SK-N-SH (cell line): ENCODE measurements around the gene AFMID. TPM values are rescaled to one million over a fixed set of nuclear protein-coding genes. Genes with fewer than 3 reads are reported as not detected.

Experiments used
- CTCF ChIA-PET: fragments of 300-600, 350-600 bp; formaldehyde crosslinking; extraction: SDS; loops from one replicate; lab custom pipeline; 2021; lab: Yijun Ruan, JAX
- POLR2A ChIA-PET: fragments of 350-600 bp; sonication (Branson Sonifier 250); formaldehyde crosslinking; extraction: SDS; loops from one replicate; lab custom pipeline; 2020; ENCODE audit warnings: antibody characterized with exemption, inconsistent platforms; lab: Yijun Ruan, JAX
- DNase-seq: peaks from one replicate; pipeline ENCODE4 v3.0.0; 2012
- H2AFZ ChIP-seq: fragments of 200-600 bp; sonication (generic); 2 replicates; pipeline ENCODE4 v1.8.1; 2016; ENCODE audit warnings: antibody characterized with exemption, mild to moderate bottlenecking, low read depth
- H3F3A ChIP-seq: fragments of 200-600 bp; sonication (generic); replicated peaks from 2 replicates; pipeline ENCODE3; 2016; ENCODE audit warnings: antibody characterized with exemption, mild to moderate bottlenecking; ENCODE audit not compliant: insufficient read depth
- H3K27ac ChIP-seq, 2 experiments: fragments of 200-500 bp in 1 of 2; fragments of 200-600 bp in 1 of 2; sonication (Bioruptor generic) in 1 of 2; sonication (generic), shearing (Covaris generic) in 1 of 2; 2 replicates each; pipeline versions ENCODE4 v1.5.1 to v1.6.1; 2014 to 2016; ENCODE audit warnings: low read depth in 2 of 2, inconsistent platforms in 1 of 2, low read length in 1 of 2, mild to moderate bottlenecking in 1 of 2, mixed read lengths in 1 of 2
- H3K27me3 ChIP-seq: fragments of 200-600 bp; sonication (generic), shearing (Covaris generic); 2 replicates; pipeline ENCODE4 v1.6.1; 2016; ENCODE audit warnings: mixed run types; ENCODE audit not compliant: insufficient read depth
- H3K36me3 ChIP-seq, 2 experiments: fragments of 200-500 bp in 1 of 2; fragments of 200-600 bp in 1 of 2; sonication (Bioruptor generic) in 1 of 2; sonication (generic) in 1 of 2; replicated peaks in 1 of 2; 2 replicates each; pipeline versions ENCODE3 to v1.5.1; 2014 to 2016; ENCODE audit warnings: low read length in 1 of 2, mild to moderate bottlenecking in 1 of 2; ENCODE audit not compliant: insufficient read depth in 2 of 2, control insufficient read depth in 1 of 2
- H3K4me1 ChIP-seq, 2 experiments: fragments of 200-500 bp in 1 of 2; fragments of 200-600 bp in 1 of 2; sonication (Bioruptor generic) in 1 of 2; sonication (generic), shearing (Covaris generic) in 1 of 2; 2 replicates each; pipeline versions ENCODE4 v1.5.1 to v1.6.1; 2014 to 2016; ENCODE audit warnings: low read depth in 1 of 2, low read length in 1 of 2, mixed run types in 1 of 2; ENCODE audit not compliant: insufficient read depth in 2 of 2, control insufficient read depth in 1 of 2
- H3K4me2 ChIP-seq: fragments of 200-600 bp; sonication (generic), shearing (Covaris generic); 2 replicates; pipeline ENCODE4 v1.6.1; 2017; ENCODE audit warnings: mixed run types
- H3K4me3 ChIP-seq, 2 experiments: fragments of 200-500 bp in 1 of 2; fragments of 200-600 bp in 1 of 2; sonication (Bioruptor generic) in 1 of 2; sonication (generic), shearing (Covaris generic) in 1 of 2; 2 replicates each; pipeline versions ENCODE4 v1.5.1 to v1.8.1; 2014 to 2016; ENCODE audit warnings: low read depth in 2 of 2, inconsistent platforms in 1 of 2, low read length in 1 of 2, mild to moderate bottlenecking in 1 of 2, mixed read lengths in 1 of 2, moderate library complexity in 1 of 2
- H3K79me2 ChIP-seq: fragments of 200-600 bp; sonication (generic); 2 replicates; pipeline ENCODE4 v1.8.1; 2017; ENCODE audit warnings: mild to moderate bottlenecking; ENCODE audit not compliant: insufficient read depth
- H3K9ac ChIP-seq: fragments of 200-600 bp; sonication (generic); 2 replicates; pipeline ENCODE4 v1.6.1; 2017; ENCODE audit warnings: mixed run types
- H3K9me2 ChIP-seq: fragments of 200-600 bp; sonication (generic); 2 replicates; pipeline ENCODE4 v1.6.1; 2017; ENCODE audit warnings: mixed run types
- H3K9me3 ChIP-seq: fragments of 200-600 bp; sonication (generic); 2 replicates; pipeline ENCODE4 v1.6.1; 2017; ENCODE audit warnings: mixed run types, mild to moderate bottlenecking, moderate library complexity
- H4K20me1 ChIP-seq: fragments of 200-600 bp; sonication (generic); 2 replicates; pipeline ENCODE4 v1.6.1; 2017; ENCODE audit warnings: mild to moderate bottlenecking, mixed run types; ENCODE audit not compliant: insufficient read depth
- CTCF ChIP-seq: fragments of 200-600 bp; sonication (generic); IDR thresholded peaks from 2 replicates; pipeline ENCODE4 v1.6.1; 2017; ENCODE audit warnings: antibody characterized with exemption, mild to moderate bottlenecking, moderate library complexity
- EZH2phosphoT487 ChIP-seq: fragments of 200-600 bp; sonication (generic); IDR thresholded peaks from 2 replicates; pipeline ENCODE4 v1.6.1; 2017; ENCODE audit warnings: low read depth, mixed run types, mild to moderate bottlenecking, antibody characterized with exemption, moderate library complexity, borderline replicate concordance
- FOXJ3 ChIP-seq: sonication (generic); formaldehyde crosslinking; IDR thresholded peaks from 2 replicates; pipeline ENCODE4 v1.5.1; 2020; ENCODE audit warnings: mild to moderate bottlenecking, missing genetic modification reagents
- GATA2 ChIP-seq: sonication (generic); formaldehyde crosslinking; IDR thresholded peaks from 2 replicates; pipeline ENCODE4 v1.5.0; 2020; ENCODE audit warnings: mild to moderate bottlenecking, missing genetic modification reagents
- MXI1 ChIP-seq: IDR thresholded peaks from 2 replicates; pipeline ENCODE4 v1.6.1; 2012; ENCODE audit warnings: mild to moderate bottlenecking, low read depth, low read length, improper control_type of control experiment
- NFIC ChIP-seq: IDR thresholded peaks from 2 replicates; pipeline ENCODE4 v1.4.0; 2012; ENCODE audit warnings: borderline replicate concordance
- PBX3 ChIP-seq: IDR thresholded peaks from 2 replicates; pipeline ENCODE4; 2012
- RCOR1 ChIP-seq: fragments of 150-350 bp; IDR thresholded peaks from 2 replicates; pipeline ENCODE4 v1.6.1; 2017; ENCODE audit warnings: antibody characterized with exemption, low read length
- REST ChIP-seq: IDR thresholded peaks from 2 replicates; pipeline ENCODE4 v1.6.1; 2012; ENCODE audit warnings: mild to moderate bottlenecking, low read depth, low read length, moderate library complexity
- RXRA ChIP-seq: IDR thresholded peaks from 2 replicates; pipeline ENCODE4 v1.4.0; 2012; ENCODE audit warnings: low read depth, mild to moderate bottlenecking, borderline replicate concordance
- SIN3A ChIP-seq: IDR thresholded peaks from 2 replicates; pipeline ENCODE4 v1.6.1; 2012; ENCODE audit warnings: low read depth, mild to moderate bottlenecking, low read length, moderate library complexity, borderline replicate concordance
- SMC3 ChIP-seq: IDR thresholded peaks from 2 replicates; pipeline ENCODE4 v1.6.1; 2012; ENCODE audit warnings: low read depth, low read length, improper control_type of control experiment
- TAF1 ChIP-seq: IDR thresholded peaks from 2 replicates; pipeline ENCODE4 v1.6.1; 2012; ENCODE audit warnings: low read depth, mild to moderate bottlenecking, low read length, moderate library complexity, borderline replicate concordance
- TEAD4 ChIP-seq: IDR thresholded peaks from 2 replicates; pipeline ENCODE4 v1.4.0; 2012; ENCODE audit warnings: mild to moderate bottlenecking, borderline replicate concordance; ENCODE audit not compliant: insufficient read depth
- ZBTB33 ChIP-seq: IDR thresholded peaks from 2 replicates; pipeline ENCODE4 v1.4.0; 2012; ENCODE audit warnings: low read depth, borderline replicate concordance
- WGBS: methylation state at CpG from one replicate; pipeline ENCODE4 v1.1.6; 2017; ENCODE audit warnings: low lambda C conversion rate; 5-methylcytosine and 5-hydroxymethylcytosine counted together
- polyA plus RNA-seq, 3 experiments: library from polyadenylated mRNA; depleted of rRNA; stranded (reverse); fragments of >200 nt; gene quantifications; 2 replicates each; pipeline ENCODE4 v1.2.3, GENCODE V29; 2012
- TF ChIP-seq, protein P1 (sequence below): fragments of 150-350 bp; IDR thresholded peaks from 2 replicates; pipeline ENCODE4 v1.6.1; 2017; ENCODE audit warnings: antibody characterized with exemption, low read length, low read depth, borderline replicate concordance
- TF ChIP-seq, protein P2 (sequence below): IDR thresholded peaks from 2 replicates; pipeline ENCODE4 v1.4.0; 2012; ENCODE audit warnings: low read depth

Gene AFMID
- polyA plus RNA-seq, 1 of the 3 experiments (the other 2 are of a cell fraction), result 44.4 TPM

GRCh38 chr17:78250891-78251772 is 64.0 kb downstream of the AFMID start:
- Histone ChIP-seq H3K27me3 (no peaks in the 10 kb centered on the region), H3K4me2 (0 out of 2 replicates have a peak overlapping the region, but pooled peaks have one; percentile 39), H3K9me2 (no peaks in the 10 kb centered on the region), H3K9ac (no peak overlapping the region), H3K9me3 (no peaks in the 10 kb centered on the region), H3K36me3 (no peaks in the 10 kb centered on the region), H3K27ac (peak overlapping the region in 1 of 2 experiments; percentile 82; a peak in 2 of 4 replicates), H4K20me1 (no peaks in the 10 kb centered on the region), H3K4me1 (peaks cover 0 to 63% of the 10 kb centered on the region in 2 experiments; a peak in 1 of 4 replicates), H3K4me3 (peak overlapping the region; percentile 10 to 40; a peak in 2 of 4 replicates), H2AFZ (peak overlapping the region; percentile 64; the same call in 1 of the 2 replicates), H3K79me2 (no peaks in the 10 kb centered on the region), H3F3A (peaks cover 7% of the 10 kb centered on the region)
- peak; percentile 99 for DNase-seq
- CTCF ChIA-PET, result interaction anchor here (0.6 to 8.9 kb wide), 84 partner anchors 8 to 708 kb away, joined by 3 to 196 read pairs (median 5); partner anchors contain the start of genes AFMID, PGS1, SOCS3 and SYNGR2
- 29% methylated on average over 23 of the region's 27 CpGs for WGBS
- POLR2A ChIA-PET, result interaction anchor here (0.5 to 1.8 kb wide), 9 partner anchors 10 to 210 kb away, joined by 3 to 7 read pairs (median 4); no protein-coding TSS in a partner anchor
- TF ChIP-seq PBX3 (no peak), TEAD4 (no peak), RXRA (no peak), SMC3 (peak; percentile 99), TAF1 (peak; percentile 42; the same call in 1 of the 2 replicates), RCOR1 (peak; percentile 46; the same call in 1 of the 2 replicates), NFIC (no peak), CTCF (peak; percentile 100), EZH2phosphoT487 (no peak), SIN3A (peak; percentile 55; the same call in 1 of the 2 replicates), FOXJ3 (CRISPR knock-in tag) (no peak), ZBTB33 (no peak), GATA2 (CRISPR knock-in tag) (no peak), REST (peak; percentile 56; the same call in 1 of the 2 replicates), MXI1 (peak; percentile 61)
- TF ChIP-seq, protein P1, sequence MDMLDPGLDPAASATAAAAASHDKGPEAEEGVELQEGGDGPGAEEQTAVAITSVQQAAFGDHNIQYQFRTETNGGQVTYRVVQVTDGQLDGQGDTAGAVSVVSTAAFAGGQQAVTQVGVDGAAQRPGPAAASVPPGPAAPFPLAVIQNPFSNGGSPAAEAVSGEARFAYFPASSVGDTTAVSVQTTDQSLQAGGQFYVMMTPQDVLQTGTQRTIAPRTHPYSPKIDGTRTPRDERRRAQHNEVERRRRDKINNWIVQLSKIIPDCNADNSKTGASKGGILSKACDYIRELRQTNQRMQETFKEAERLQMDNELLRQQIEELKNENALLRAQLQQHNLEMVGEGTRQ, result 0 out of 2 replicates have a peak, but pooled peaks have one; percentile 22
- TF ChIP-seq, protein P2, sequence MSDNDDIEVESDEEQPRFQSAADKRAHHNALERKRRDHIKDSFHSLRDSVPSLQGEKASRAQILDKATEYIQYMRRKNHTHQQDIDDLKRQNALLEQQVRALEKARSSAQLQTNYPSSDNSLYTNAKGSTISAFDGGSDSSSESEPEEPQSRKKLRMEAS, result peak; percentile 86
